ENCODE data around the gene ZNF823. TPM values are rescaled to one million over a fixed set of nuclear protein-coding genes. Genes with fewer than 3 reads are reported as not detected.
"Not testable (repeated sequence)": the region's sequence is repeated elsewhere in the genome, so short reads cannot be mapped to it uniquely, and the experiment has no call there.

ZNF823 gene
- total RNA-seq, 4 donors from 2014 or later = 6.7 to 11.4 (median 8.7) TPM

DNA sequence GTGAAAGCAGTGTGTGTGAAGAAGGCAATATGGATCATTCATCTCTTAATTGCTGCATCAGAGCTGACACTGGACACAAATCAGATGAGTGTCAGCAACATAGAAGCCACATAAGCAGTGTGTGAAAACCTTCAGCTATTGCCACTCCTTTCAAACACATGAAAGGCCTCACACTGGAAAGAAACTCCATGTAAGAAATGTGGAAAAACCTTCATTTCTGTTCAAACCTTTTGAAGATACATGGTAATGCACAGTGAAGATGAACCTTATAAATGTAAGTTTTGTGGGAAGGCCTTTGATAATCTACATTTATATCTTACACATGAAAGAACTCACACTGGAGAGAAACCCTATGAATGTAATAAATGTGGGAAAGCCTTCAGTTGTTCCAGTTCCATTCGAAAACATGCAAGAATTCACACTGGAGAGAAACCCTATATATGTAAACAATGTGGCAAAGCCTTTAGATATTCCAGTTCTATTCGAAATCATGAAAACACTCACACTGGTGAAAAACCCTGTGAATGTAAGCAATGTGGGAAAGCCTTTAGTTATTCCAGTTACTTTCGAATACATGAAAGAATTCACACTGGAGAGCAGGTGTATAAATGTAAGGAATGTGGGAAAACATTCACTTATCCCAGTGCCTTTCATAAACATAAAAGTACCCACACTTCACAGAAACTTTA lies 53.6 kb downstream of the ZNF823 start:
- Histone ChIP-seq H3K36me3 (peaks cover 0 to 21% of the 10 kb centered on the region in 2 donors), H3K27me3 (no peaks in the 10 kb centered on the region), H3K9me3 (peaks cover 0 to 39% (median 0%) of the 10 kb centered on the region in 3 donors), H3K4me3 (no peak overlapping the region), H3K27ac (no peak overlapping the region), H3K4me1 (no peaks in the 10 kb centered on the region)
- ATAC-seq = no peak
- TF ChIP-seq POLR2A (IDR thresholded peaks at IDR 0.05) = no peak
- TF ChIP-seq POLR2AphosphoS5 (IDR thresholded peaks at IDR 0.05) = no peak
- TF ChIP-seq EP300 (IDR thresholded peaks at IDR 0.05) = no peak
- TF ChIP-seq, protein P1, sequence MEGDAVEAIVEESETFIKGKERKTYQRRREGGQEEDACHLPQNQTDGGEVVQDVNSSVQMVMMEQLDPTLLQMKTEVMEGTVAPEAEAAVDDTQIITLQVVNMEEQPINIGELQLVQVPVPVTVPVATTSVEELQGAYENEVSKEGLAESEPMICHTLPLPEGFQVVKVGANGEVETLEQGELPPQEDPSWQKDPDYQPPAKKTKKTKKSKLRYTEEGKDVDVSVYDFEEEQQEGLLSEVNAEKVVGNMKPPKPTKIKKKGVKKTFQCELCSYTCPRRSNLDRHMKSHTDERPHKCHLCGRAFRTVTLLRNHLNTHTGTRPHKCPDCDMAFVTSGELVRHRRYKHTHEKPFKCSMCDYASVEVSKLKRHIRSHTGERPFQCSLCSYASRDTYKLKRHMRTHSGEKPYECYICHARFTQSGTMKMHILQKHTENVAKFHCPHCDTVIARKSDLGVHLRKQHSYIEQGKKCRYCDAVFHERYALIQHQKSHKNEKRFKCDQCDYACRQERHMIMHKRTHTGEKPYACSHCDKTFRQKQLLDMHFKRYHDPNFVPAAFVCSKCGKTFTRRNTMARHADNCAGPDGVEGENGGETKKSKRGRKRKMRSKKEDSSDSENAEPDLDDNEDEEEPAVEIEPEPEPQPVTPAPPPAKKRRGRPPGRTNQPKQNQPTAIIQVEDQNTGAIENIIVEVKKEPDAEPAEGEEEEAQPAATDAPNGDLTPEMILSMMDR (IDR thresholded peaks at IDR 0.05) = no peak
- WGBS, 2 donors (ENCODE audit: low coverage in 1 of 2) = 89 to 96% methylated on average over 3 of the region's 3 CpGs

DNA sequence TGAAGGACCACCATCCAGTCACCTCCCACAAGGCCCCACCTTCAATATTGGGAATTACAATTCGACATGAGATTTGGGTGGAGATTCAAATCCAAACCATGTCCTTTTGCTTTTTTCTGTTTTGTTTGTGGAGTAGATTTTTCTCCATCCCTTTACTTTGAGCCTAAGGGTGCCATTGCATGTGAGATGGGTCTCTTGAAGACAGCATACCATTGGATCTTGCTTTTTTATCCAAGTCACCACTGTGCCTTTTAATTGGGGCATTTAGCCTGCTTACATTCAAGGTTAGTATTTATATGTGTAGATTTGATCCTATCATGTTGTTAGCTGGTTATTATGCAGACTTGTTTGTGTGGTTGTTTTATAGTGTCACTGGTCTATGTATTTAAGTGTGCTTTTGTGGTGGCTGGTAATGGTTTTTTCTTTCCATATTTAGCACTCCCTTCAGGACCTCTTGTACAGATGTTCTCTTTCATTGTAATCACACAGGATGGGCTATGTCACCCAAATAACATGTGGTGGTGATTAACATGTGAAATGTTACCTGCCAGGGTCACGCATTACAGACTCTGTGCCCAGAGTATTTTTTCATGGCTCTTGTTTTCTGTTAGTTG lies 58.0 kb downstream of the ZNF823 start:
- Histone ChIP-seq H3K4me1 (no peaks in the 10 kb centered on the region), H3K4me3 (no peak overlapping the region), H3K36me3 (peaks cover 0 to 15% of the 10 kb centered on the region in 2 donors), H3K9me3 (peaks cover 0 to 42% (median 0%) of the 10 kb centered on the region in 3 donors), H3K27me3 (no peaks in the 10 kb centered on the region), H3K27ac (no peak overlapping the region)
- WGBS, 2 donors (ENCODE audit: low coverage in 1 of 2) = 96 to 100% methylated on average over 2 of the region's 2 CpGs
- TF ChIP-seq POLR2A (IDR thresholded peaks at IDR 0.05) (no peak), POLR2AphosphoS5 (IDR thresholded peaks at IDR 0.05) (no peak), EP300 (IDR thresholded peaks at IDR 0.05) (no peak)
- TF ChIP-seq, protein P1 (IDR thresholded peaks at IDR 0.05) = no peak
- ATAC-seq = no peak

DNA sequence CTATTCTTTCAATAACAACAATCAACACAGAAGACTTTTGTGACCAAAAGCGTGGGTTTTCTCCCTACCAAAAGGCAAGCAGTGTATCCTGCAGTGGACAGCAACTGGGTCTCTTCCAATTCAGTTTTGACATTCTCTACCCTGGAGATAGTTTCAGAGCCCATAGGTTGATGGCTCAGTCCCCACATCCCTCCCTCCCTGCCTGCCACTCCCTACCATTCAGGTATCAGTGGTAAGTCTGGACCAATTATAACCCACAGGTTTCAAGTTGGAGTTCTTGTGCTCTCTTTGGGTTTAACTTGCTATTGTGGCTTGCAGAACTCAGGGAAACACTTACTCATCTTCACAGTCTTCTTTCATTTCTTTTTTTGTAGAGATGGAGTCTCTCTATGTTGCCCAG lies 60.2 kb downstream of the ZNF823 start:
- peaks cover 0 to 24% (median 0%) of the 10 kb centered on the region in 3 donors for H3K9me3 ChIP-seq
- 90 to 100% methylated on average over 1 of the region's 1 CpG for WGBS, 2 donors (ENCODE audit: low coverage in 1 of 2)

DNA sequence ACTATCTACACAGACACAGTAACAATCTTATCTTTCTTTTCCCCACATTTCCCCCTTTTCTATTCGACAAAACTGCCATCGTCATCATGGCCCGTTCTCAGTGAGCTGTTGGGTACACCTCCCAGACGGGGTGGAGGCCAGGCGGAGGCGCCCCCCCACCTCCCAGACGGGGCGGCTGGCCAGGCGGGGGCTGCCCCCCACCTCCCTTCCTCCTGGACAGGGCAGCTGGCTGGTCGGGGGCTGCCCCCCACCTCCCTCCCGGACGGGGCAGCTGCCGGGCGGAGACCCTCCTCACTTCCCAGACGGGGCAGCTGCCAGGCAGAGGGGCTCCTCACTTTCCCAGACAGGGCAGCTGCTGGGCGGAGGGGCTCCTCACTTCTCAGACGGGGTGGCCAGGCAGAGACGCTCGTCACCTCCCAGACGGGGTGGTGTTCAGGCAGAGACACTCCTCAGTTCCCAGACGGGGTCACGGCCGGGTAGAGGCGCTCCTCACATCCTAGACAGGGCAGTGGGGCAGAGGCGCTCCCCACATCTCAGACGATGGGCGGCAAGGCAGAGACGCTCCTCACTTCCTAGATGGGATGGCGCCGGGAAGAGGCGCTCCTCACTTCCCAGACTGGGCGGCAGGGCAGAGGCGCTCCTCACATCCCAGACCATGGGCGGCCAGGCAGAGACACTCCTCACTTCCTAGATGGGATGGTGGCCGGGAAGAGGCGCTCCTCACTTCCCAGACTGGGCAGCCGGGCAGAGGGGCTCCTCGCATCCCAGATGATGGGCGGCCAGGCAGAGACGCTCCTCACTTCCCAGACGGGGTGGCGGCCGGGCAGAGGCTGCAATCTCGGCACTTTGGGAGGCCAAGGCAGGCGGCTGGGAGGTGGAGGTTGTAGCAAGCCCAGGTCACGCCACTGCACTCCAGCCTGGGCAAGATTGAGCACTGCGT lies 61.8 kb downstream of the ZNF823 start:
- H3K27ac ChIP-seq, H3K4me3 ChIP-seq, ATAC-seq, H3K36me3 ChIP-seq: not testable (repeated sequence)
- H3K4me1 ChIP-seq = peaks cover 0 to 13% (median 0%) of the 10 kb centered on the region in 3 donors
- peaks cover 12% of the 10 kb centered on the region for H3K27me3 ChIP-seq
- H3K9me3 ChIP-seq = peaks cover 0 to 24% (median 0%) of the 10 kb centered on the region in 3 donors
- 96% methylated on average over 5 of the region's 47 CpGs; no CpG with 5 or more reads in 1 of the 2 donors for WGBS, 2 donors (ENCODE audit: low coverage in 1 of 2)

More for the DNA sequence above, 60.2 kb downstream of the ZNF823 start:
- Histone ChIP-seq H3K27me3 (peaks cover 10% of the 10 kb centered on the region), H3K4me3 (no peak overlapping the region), H3K36me3 (no peaks in the 10 kb centered on the region), H3K4me1 (peaks cover 0 to 9% (median 0%) of the 10 kb centered on the region in 3 donors), H3K27ac (no peak overlapping the region)
- no peak for ATAC-seq
- TF ChIP-seq, protein P1 (IDR thresholded peaks at IDR 0.05) = no peak
- TF ChIP-seq EP300 (IDR thresholded peaks at IDR 0.05) = no peak
- TF ChIP-seq POLR2AphosphoS5 (IDR thresholded peaks at IDR 0.05) = no peak
- no peak for TF ChIP-seq POLR2A (IDR thresholded peaks at IDR 0.05)

DNA sequence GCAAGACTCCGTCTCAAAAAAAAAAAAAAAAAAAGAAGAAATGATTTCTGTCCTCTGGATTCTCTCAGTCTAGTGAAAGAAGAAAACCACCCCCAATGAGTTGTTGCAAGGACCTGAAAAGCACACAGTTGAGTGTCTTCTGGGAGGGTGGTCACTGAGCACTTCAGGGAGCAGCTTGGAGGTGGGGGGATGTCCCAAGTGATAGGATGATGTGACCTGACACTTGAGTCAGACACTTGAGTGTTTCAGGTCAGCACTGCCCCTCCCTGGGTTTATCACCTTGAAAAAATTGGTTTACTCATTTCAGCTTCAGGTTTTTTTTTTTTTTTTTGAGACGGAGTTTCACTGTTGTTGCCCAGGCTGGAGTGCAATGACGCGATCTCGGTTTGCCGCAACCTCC lies 63.2 kb downstream of the ZNF823 start:
- WGBS, 2 donors (ENCODE audit: low coverage in 1 of 2) = 96 to 98% methylated on average over 4 to 6 of the region's 6 CpGs
- TF ChIP-seq EP300 (IDR thresholded peaks at IDR 0.05) (no peak), POLR2A (IDR thresholded peaks at IDR 0.05) (no peak), POLR2AphosphoS5 (IDR thresholded peaks at IDR 0.05) (no peak)
- TF ChIP-seq, protein P1 (IDR thresholded peaks at IDR 0.05) = no peak
- Histone ChIP-seq H3K9me3 (peaks cover 0 to 15% (median 0%) of the 10 kb centered on the region in 3 donors), H3K27ac (no peak overlapping the region), H3K36me3 (no peaks in the 10 kb centered on the region), H3K27me3 (peaks cover 12% of the 10 kb centered on the region), H3K4me3 (no peak overlapping the region), H3K4me1 (peaks cover 0 to 13% (median 0%) of the 10 kb centered on the region in 3 donors)
- ATAC-seq = no peak

All from gastroesophageal sphincter (tissue), 4 donors.